Hepatocyte (in vitro differentiated cells): ENCODE measurements around the gene SATB1. TPM values are rescaled to one million over a fixed set of nuclear protein-coding genes. Genes with fewer than 3 reads are reported as not detected.

Experiments
- DNase-seq: peaks from one replicate; pipeline ENCODE4 v3.0.0-alpha.2; 2016; ENCODE audit warnings: low spot score
- H2AFZ ChIP-seq: fragments of 200-600 bp; sonication (generic); 2 replicates; pipeline ENCODE4 v1.6.0; 2016; ENCODE audit warnings: antibody characterized with exemption, mild to moderate bottlenecking
- H3K27ac ChIP-seq: fragments of 200-600 bp; sonication (generic); 2 replicates; pipeline ENCODE4 v1.5.1; 2016; ENCODE audit warnings: mild to moderate bottlenecking
- H3K27me3 ChIP-seq: fragments of 200-600 bp; sonication (generic); 2 replicates; pipeline ENCODE4 v1.6.1; 2016
- H3K36me3 ChIP-seq: fragments of 200-600 bp; sonication (generic); replicated peaks from 2 replicates; pipeline ENCODE4 v1.5.1; 2016; ENCODE audit warnings: low read depth; ENCODE audit not compliant: insufficient read depth
- H3K4me1 ChIP-seq: fragments of 200-600 bp; sonication (generic); 2 replicates; pipeline ENCODE4 v1.5.1; 2016; ENCODE audit warnings: mild to moderate bottlenecking, moderate library complexity; ENCODE audit not compliant: insufficient read depth
- H3K4me2 ChIP-seq: fragments of 200-600 bp; sonication (generic); 2 replicates; pipeline ENCODE4 v1.6.0; 2016
- H3K4me3 ChIP-seq: fragments of 200-600 bp; sonication (generic); 2 replicates; pipeline ENCODE4 v1.5.1; 2016; ENCODE audit warnings: mild to moderate bottlenecking
- H3K79me2 ChIP-seq: fragments of 200-600 bp; sonication (generic); 2 replicates; pipeline ENCODE4 v1.6.0; 2017; ENCODE audit warnings: mild to moderate bottlenecking
- H3K9me2 ChIP-seq: fragments of 200-600 bp; sonication (generic); replicated peaks from 2 replicates; pipeline ENCODE4 v1.6.0; 2017; ENCODE audit warnings: mild to moderate bottlenecking; ENCODE audit not compliant: insufficient read depth
- H3K9me3 ChIP-seq: fragments of 200-600 bp; sonication (generic); 2 replicates; pipeline ENCODE4 v1.5.1; 2016; ENCODE audit warnings: low read depth, mild to moderate bottlenecking
- H4K20me1 ChIP-seq: fragments of 200-600 bp; sonication (generic); 2 replicates; pipeline ENCODE4 v1.6.0; 2016; ENCODE audit warnings: mild to moderate bottlenecking; ENCODE audit not compliant: insufficient read depth, poor library complexity, severe bottlenecking
- EZH2 ChIP-seq: fragments of 200-600 bp; sonication (generic); IDR thresholded peaks from 2 replicates; pipeline ENCODE4 v1.6.1; 2016; ENCODE audit warnings: antibody characterized with exemption, mild to moderate bottlenecking, borderline replicate concordance
- EZH2phosphoT487 ChIP-seq: fragments of 200-600 bp; sonication (generic); IDR thresholded peaks from one replicate; pipeline ENCODE4 v1.6.1; 2018; ENCODE audit warnings: antibody characterized with exemption, mild to moderate bottlenecking, low read depth, moderate library complexity; ENCODE audit not compliant: unreplicated experiment, severe bottlenecking
- WGBS: methylation state at CpG from one replicate; pipeline ENCODE4 v1.1.6; 2016; ENCODE audit warnings: low lambda C conversion rate; ENCODE audit errors: missing lambda C conversion rate; 5-methylcytosine and 5-hydroxymethylcytosine counted together
- polyA plus RNA-seq: library from polyadenylated mRNA; unstranded; fragments of >200 nt; fragmentation: Nextera tagmentation; extraction: Ambion mirVana; gene quantifications from 2 replicates; pipeline ENCODE4 v1.2.1, GENCODE V29; 2016
- total RNA-seq: library from RNA; depleted of rRNA; stranded (reverse); fragments of >200 nt; gene quantifications from 2 replicates; pipeline ENCODE4 v1.2.3, GENCODE V29; 2014
- TF ChIP-seq, protein P1 (sequence below): fragments of 200-600 bp; sonication (generic); IDR thresholded peaks from 2 replicates; pipeline ENCODE4 v1.5.1; 2016; ENCODE audit warnings: antibody characterized with exemption, mild to moderate bottlenecking; ENCODE audit not compliant: poor library complexity

SATB1 gene
- total and polyA plus RNA-seq, 2 experiments from 2014 or later, result 10.0 to 30.7 TPM

DNA sequence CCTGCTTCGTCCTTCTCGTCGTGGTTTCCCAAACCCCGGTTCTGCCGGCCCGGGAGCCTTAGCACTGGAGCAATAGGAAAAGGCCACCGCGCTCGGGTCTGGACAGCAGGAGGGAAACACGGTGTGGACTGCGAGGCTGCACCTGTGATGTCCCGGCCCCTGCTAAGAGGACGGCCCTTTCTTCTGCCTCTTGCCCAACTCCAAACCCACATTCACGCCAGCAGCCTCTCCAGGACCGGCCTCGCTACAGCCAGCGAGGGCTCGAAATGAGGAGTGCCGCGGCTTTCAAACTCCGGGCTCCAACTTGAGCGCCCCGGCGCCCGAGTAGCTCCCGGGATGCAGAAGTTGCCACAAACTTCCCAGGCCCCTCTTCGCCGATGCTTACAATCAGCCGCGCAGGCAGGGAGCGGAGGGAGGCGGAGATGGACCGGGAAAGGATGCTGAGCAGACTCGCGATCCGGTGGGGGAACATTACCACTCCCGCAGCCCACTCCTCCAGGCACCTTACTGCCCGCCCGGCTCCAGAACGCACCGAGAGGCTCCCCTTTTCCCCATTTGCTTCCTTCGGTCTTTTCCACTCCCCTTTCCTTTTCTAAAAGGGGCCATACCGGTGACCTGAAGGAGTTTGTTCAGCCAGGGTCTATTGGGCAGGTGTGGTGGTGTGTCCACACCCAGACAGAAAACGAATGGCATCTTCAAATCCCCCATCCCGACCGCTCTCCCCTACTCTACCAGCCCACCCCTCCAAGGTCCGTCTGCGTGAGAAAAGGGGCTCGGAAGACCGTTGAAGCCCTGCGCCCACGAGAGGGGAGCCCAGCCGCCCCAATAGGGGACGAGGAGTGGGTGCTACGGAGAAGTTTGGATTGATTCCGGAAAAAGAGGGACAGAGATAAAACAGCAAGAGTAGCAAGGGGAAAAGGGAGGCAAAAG, 18.8 kb upstream of the SATB1 start:
- Histone ChIP-seq H3K27ac (no peak overlapping the region), H4K20me1 (no peaks in the 10 kb centered on the region), H3K9me3 (no peaks in the 10 kb centered on the region), H2AFZ (peak overlapping the region; percentile 88), H3K36me3 (no peaks in the 10 kb centered on the region), H3K4me1 (peaks cover 15% of the 10 kb centered on the region), H3K9me2 (no peaks in the 10 kb centered on the region), H3K27me3 (peaks cover 58% of the 10 kb centered on the region), H3K4me2 (peak overlapping the region; percentile 92), H3K79me2 (no peaks in the 10 kb centered on the region), H3K4me3 (peak overlapping the region; percentile 49)
- TF ChIP-seq EZH2 (no peak), EZH2phosphoT487 (no peak)
- TF ChIP-seq, protein P1, sequence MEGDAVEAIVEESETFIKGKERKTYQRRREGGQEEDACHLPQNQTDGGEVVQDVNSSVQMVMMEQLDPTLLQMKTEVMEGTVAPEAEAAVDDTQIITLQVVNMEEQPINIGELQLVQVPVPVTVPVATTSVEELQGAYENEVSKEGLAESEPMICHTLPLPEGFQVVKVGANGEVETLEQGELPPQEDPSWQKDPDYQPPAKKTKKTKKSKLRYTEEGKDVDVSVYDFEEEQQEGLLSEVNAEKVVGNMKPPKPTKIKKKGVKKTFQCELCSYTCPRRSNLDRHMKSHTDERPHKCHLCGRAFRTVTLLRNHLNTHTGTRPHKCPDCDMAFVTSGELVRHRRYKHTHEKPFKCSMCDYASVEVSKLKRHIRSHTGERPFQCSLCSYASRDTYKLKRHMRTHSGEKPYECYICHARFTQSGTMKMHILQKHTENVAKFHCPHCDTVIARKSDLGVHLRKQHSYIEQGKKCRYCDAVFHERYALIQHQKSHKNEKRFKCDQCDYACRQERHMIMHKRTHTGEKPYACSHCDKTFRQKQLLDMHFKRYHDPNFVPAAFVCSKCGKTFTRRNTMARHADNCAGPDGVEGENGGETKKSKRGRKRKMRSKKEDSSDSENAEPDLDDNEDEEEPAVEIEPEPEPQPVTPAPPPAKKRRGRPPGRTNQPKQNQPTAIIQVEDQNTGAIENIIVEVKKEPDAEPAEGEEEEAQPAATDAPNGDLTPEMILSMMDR, result no peak
- peak; percentile 38 for DNase-seq
- WGBS, result under 1% methylated on average over 55 of the region's 56 CpGs

DNA sequence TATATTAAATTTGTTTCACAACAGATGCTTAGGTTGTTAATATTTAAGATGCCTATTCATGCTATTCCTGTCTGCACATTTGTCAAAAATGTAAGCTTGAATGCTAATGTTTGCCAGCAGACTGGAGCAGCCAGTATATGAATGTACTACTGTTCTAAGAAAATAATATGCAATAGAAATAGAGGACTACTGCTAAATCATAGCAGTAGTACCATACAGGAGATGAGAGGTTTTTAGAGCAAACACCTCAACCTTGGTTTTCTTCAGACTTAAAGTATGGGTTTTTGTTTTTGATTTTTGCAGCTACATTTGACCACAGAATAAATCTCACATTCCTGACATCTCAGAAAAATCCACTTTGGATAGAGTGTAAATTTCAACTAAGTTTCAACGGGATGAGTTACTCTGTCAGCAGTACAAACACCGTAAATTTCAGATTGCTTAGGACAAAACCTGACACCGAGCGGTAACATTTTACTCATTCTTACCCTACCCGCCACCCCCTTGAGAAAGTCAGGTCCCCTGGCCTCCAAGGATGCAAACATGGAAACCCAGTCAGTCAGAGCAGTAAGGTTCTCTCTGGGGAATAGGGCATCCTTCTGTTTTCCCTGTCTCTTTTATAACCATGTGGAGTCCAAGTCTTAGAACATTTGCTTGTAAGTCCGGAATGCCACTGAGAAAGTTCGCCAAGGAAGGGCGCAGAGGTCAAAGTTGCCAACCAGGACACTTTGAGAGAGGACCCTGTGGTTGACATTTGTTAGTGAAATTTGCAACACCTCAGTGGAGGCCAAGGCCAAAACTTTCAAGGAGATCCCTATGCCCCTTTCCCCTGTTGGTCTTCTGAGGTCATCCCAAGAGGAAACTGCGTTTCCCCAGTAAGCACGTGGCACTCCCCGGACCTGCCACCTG, 17.9 kb upstream of the SATB1 start:
- no peaks in the 10 kb centered on the region for H3K79me2 ChIP-seq
- TF ChIP-seq EZH2phosphoT487 (no peak), EZH2 (no peak)
- TF ChIP-seq, protein P1, result no peak
- WGBS, result 45% methylated on average over 11 of the region's 11 CpGs
- H3K4me3 ChIP-seq, result peak overlapping the region; percentile 49
- peak overlapping the region; percentile 46 for H2AFZ ChIP-seq
- DNase-seq, result no peak
- no peaks in the 10 kb centered on the region for H4K20me1 ChIP-seq
- H3K4me1 ChIP-seq, result peaks cover 15% of the 10 kb centered on the region
- no peaks in the 10 kb centered on the region for H3K9me3 ChIP-seq
- H3K27ac ChIP-seq, result no peak overlapping the region
- no peaks in the 10 kb centered on the region for H3K9me2 ChIP-seq
- no peaks in the 10 kb centered on the region for H3K36me3 ChIP-seq
- peaks cover 58% of the 10 kb centered on the region for H3K27me3 ChIP-seq
- peak overlapping the region; percentile 92 for H3K4me2 ChIP-seq

DNA sequence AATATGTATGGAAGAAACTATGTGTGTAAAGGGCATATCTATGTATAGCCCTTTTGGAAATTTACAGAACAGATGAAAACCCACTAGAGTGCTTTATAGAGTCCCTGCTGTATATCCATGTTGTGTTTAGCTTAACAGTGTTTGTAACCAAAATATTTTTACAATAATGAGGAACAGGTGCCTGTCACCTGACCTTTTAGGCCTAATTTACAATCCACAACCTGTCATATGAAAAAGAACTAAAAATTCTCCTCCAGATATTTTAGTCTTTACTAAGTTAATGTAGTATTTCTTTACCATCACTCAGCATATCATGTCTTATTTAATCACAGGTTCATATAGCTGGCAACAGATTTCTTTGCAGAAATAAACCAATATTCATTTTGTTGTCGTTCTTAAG, 16.4 kb upstream of the SATB1 start:
- TF ChIP-seq EZH2 (no peak), EZH2phosphoT487 (no peak)
- TF ChIP-seq, protein P1, result no peak
- WGBS, result 84% methylated on average over 1 of the region's 1 CpG
- Histone ChIP-seq H3K79me2 (no peaks in the 10 kb centered on the region), H3K36me3 (no peaks in the 10 kb centered on the region), H3K27ac (no peak overlapping the region), H3K9me3 (no peaks in the 10 kb centered on the region), H3K9me2 (no peaks in the 10 kb centered on the region), H3K27me3 (peaks cover 48% of the 10 kb centered on the region), H2AFZ (no peak overlapping the region), H3K4me3 (no peak overlapping the region), H4K20me1 (no peaks in the 10 kb centered on the region), H3K4me2 (no peak overlapping the region), H3K4me1 (peaks cover 15% of the 10 kb centered on the region)
- DNase-seq, result no peak
